Measurements from ENCODE around the gene PLEKHH1. TPM values are rescaled to one million over a fixed set of nuclear protein-coding genes. Genes with fewer than 3 reads are reported as not detected.

The PLEKHH1 gene
- total and polyA plus RNA-seq, 8 donors, result 1.2 to 19.2 (median 15.3) TPM

DNA sequence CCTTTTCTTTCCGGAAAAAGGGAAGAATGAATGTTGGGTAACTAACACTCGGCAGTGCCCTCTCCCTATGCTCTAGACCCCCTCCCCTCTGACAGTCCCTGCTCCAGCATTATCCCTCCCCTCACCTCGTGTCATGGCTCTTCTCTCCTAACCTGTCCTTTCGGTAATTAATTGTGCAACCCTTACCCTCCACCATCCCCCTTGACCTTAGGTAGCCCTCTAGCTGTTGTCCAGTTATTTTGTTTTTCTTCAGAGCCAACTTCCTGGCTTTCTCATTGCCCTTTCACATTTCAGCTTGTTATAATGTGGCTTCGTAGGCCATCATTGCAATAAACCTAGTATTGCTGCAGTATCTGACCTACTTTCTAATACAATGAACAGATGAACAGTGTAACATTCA, 97.8 kb downstream of the PLEKHH1 start:
- no peaks in the 10 kb centered on the region for H3K36me3 ChIP-seq
- intact Hi-C loops (cut with DNase I), result no loop called here
- no peak for DNase-seq
- TF ChIP-seq, protein P1, sequence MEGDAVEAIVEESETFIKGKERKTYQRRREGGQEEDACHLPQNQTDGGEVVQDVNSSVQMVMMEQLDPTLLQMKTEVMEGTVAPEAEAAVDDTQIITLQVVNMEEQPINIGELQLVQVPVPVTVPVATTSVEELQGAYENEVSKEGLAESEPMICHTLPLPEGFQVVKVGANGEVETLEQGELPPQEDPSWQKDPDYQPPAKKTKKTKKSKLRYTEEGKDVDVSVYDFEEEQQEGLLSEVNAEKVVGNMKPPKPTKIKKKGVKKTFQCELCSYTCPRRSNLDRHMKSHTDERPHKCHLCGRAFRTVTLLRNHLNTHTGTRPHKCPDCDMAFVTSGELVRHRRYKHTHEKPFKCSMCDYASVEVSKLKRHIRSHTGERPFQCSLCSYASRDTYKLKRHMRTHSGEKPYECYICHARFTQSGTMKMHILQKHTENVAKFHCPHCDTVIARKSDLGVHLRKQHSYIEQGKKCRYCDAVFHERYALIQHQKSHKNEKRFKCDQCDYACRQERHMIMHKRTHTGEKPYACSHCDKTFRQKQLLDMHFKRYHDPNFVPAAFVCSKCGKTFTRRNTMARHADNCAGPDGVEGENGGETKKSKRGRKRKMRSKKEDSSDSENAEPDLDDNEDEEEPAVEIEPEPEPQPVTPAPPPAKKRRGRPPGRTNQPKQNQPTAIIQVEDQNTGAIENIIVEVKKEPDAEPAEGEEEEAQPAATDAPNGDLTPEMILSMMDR (IDR thresholded peaks at IDR 0.05), result no peak
- no peaks in the 10 kb centered on the region for H3K27me3 ChIP-seq
- H3K4me1 ChIP-seq, result no peaks in the 10 kb centered on the region
- H3K27ac ChIP-seq, result no peak overlapping the region
- H3K9me3 ChIP-seq, result no peaks in the 10 kb centered on the region
- no peak overlapping the region for H3K4me3 ChIP-seq
- ATAC-seq, result no peak

DNA sequence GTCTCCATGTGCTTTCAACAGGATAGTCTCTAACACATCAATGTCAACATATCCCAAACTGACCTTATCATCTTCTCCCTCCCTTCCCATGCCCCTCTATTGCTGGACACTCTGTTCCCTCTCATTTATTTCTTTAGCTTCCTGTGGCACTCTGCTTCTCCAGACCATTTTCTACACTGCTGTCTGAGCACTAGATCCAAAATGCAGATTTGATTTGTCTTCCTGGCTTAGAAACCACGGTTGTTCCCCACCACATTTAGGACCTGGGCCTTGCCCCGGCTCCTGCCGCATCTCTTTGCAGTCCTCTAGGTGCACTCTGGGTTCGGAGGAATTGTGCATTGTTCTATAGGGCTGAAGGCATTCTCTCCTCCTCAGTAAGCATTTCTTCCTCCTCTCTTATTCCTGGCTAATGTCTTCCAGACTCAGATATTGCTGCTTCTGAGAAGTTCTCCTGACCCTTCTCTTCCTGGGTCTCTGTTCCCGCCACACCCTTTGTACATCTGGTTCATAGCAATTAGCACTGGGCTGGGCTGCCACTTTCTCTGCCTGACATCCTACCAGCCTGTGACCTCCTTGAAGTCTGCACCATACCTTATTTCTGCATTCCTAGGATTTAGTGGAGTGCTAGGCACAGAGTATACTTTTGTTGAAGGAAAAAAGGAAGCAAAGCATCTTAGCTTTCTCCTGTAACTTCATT, 100.5 kb downstream of the PLEKHH1 start:
- DNase-seq (no peak), ATAC-seq (no peak)
- Histone ChIP-seq H3K4me3 (no peak overlapping the region), H3K27ac (no peak overlapping the region), H3K36me3 (no peaks in the 10 kb centered on the region), H3K9me3 (no peaks in the 10 kb centered on the region), H3K4me1 (no peaks in the 10 kb centered on the region), H3K27me3 (no peaks in the 10 kb centered on the region)
- TF ChIP-seq, protein P1 (IDR thresholded peaks at IDR 0.05), result no peak
- intact Hi-C loops (cut with DNase I), result no loop called here

DNA sequence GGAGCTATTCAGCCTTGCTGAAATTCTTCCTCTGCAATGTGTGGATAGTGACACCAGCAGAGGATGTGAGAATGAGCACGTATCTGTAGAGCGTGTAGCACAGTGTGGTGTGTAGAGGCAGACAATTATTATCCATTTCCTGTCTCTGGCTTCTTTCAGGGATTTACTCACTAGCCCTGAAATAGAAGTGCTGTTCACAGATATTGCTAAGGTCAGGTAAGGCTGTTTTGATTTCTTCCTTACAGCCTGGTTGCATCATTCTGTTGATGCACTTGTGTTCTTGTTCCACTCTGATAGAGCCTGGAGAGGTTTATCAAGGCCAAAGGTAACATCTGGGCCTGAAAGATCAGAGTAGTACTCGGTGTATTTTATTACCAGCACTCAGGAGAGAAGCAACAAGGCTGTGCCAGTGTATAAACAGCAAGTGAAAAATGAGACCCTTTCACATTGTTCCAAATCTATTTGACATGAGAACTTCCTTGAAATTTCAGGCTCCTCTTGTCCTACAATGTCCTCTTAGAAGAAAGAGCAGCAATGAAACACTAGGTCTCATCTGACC, 103.3 kb downstream of the PLEKHH1 start:
- Histone ChIP-seq H3K27me3 (no peaks in the 10 kb centered on the region), H3K4me1 (no peaks in the 10 kb centered on the region), H3K9me3 (no peaks in the 10 kb centered on the region), H3K4me3 (no peak overlapping the region), H3K27ac (no peak overlapping the region), H3K36me3 (no peaks in the 10 kb centered on the region)
- ATAC-seq (no peak), DNase-seq (no peak)
- intact Hi-C loops (cut with DNase I), result no loop called here
- TF ChIP-seq, protein P1 (IDR thresholded peaks at IDR 0.05), result no peak

DNA sequence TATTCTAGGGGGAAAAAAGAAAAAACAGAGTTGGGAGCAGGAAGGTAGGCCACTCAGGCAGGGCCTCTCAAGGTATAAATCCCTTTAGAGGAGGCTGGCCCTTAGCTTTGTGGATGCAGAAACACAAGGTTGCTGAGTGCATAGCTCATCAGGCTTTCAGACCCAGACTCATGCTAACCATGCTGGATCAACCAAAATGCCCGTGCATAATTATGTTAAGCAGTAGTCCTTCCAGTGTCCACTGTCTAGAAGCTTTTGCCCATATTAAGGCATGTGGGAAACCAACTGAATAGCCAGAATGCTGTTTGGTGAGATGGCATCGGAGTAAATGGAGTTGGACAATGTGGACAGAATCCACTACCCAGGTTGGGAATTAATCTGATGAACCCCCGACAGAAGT, 105.6 kb downstream of the PLEKHH1 start:
- no peaks in the 10 kb centered on the region for H3K9me3 ChIP-seq
- H3K36me3 ChIP-seq, result no peaks in the 10 kb centered on the region
- DNase-seq (no peak), ATAC-seq (no peak)
- no peaks in the 10 kb centered on the region for H3K27me3 ChIP-seq
- no peaks in the 10 kb centered on the region for H3K4me1 ChIP-seq
- intact Hi-C loops (cut with DNase I), result no loop called here
- H3K27ac ChIP-seq, result no peak overlapping the region
- TF ChIP-seq, protein P1 (IDR thresholded peaks at IDR 0.05), result no peak
- no peak overlapping the region for H3K4me3 ChIP-seq

Other genes starting within 250 kb of the PLEKHH1 start
- gene ATP6V1D, start 173.5 kb upstream of the PLEKHH1 start, total RNA-seq, result 100 to 1,000 TPM in 1 of 2 donors, 10 to 100 TPM in 1; 84.1 to 107 TPM
- gene ATP6V1D, start 173.5 kb upstream of the PLEKHH1 start, polyA plus RNA-seq (ENCODE audit: insufficient read length in 6 of 6), result 100 to 1,000 TPM in 1 of 6 donors, 10 to 100 TPM in 5; 71.4 to 109 (median 85.1) TPM
- 10 to 100 TPM; 64.0 to 99.4 TPM for gene EIF2S1, start 173.0 kb upstream of the PLEKHH1 start, total RNA-seq
- gene EIF2S1, start 173.0 kb upstream of the PLEKHH1 start, polyA plus RNA-seq (ENCODE audit: insufficient read length in 6 of 6), result 10 to 100 TPM; 76.6 to 89.9 (median 84.9) TPM
- 1 to 10 TPM; 2.8 to 4.2 TPM for gene PLEK2, start 121.1 kb upstream of the PLEKHH1 start, total RNA-seq
- 1 to 10 TPM; 3.2 to 6.7 (median 5.8) TPM for gene PLEK2, start 121.1 kb upstream of the PLEKHH1 start, polyA plus RNA-seq (ENCODE audit: insufficient read length in 6 of 6)
- 1 to 10 TPM; 3.1 to 7.7 TPM for gene TMEM229B, start 44.6 kb upstream of the PLEKHH1 start, total RNA-seq
- gene TMEM229B, start 44.6 kb upstream of the PLEKHH1 start, polyA plus RNA-seq (ENCODE audit: insufficient read length in 6 of 6), result under 1 TPM; 0.39 to 0.83 (median 0.73) TPM
- gene PIGH, start 67.0 kb downstream of the PLEKHH1 start, total RNA-seq, result 10 to 100 TPM; 12.8 to 21.6 TPM
- 10 to 100 TPM; 22.4 to 28.6 (median 23.5) TPM for gene PIGH, start 67.0 kb downstream of the PLEKHH1 start, polyA plus RNA-seq (ENCODE audit: insufficient read length in 6 of 6)
- gene ARG2, start 86.6 kb downstream of the PLEKHH1 start, total RNA-seq, result 10 to 100 TPM in 1 of 2 donors, 1 to 10 TPM in 1; 6.0 to 14.8 TPM
- gene ARG2, start 86.6 kb downstream of the PLEKHH1 start, polyA plus RNA-seq (ENCODE audit: insufficient read length in 6 of 6), result 1 to 10 TPM; 1.9 to 3.9 (median 2.8) TPM
- 100 to 1,000 TPM in 1 of 2 donors, 10 to 100 TPM in 1; 97.6 to 123 TPM for gene VTI1B, start 141.3 kb downstream of the PLEKHH1 start, total RNA-seq
- 10 to 100 TPM; 79.1 to 87.4 (median 86.2) TPM for gene VTI1B, start 141.3 kb downstream of the PLEKHH1 start, polyA plus RNA-seq (ENCODE audit: insufficient read length in 6 of 6)
- gene RDH11, start 162.5 kb downstream of the PLEKHH1 start, total RNA-seq, result 10 to 100 TPM; 69.0 to 97.1 TPM
- gene RDH11, start 162.5 kb downstream of the PLEKHH1 start, polyA plus RNA-seq (ENCODE audit: insufficient read length in 6 of 6), result 10 to 100 TPM; 60.6 to 69.2 (median 66.7) TPM
- under 1 TPM; 0.12 to 0.16 TPM for gene RDH12, start 168.6 kb downstream of the PLEKHH1 start, total RNA-seq
- 1 to 10 TPM in 3 of 6 donors, under 1 TPM in 3; 0.32 to 1.2 (median 0.88) TPM for gene RDH12, start 168.6 kb downstream of the PLEKHH1 start, polyA plus RNA-seq (ENCODE audit: insufficient read length in 6 of 6)